ENCODE results near the gene TEX12. TPM values are rescaled to one million over a fixed set of nuclear protein-coding genes. Genes with fewer than 3 reads are reported as not detected.
A peak's percentile ranks its signal among the peaks of the same experiment; 100 is the strongest.

The TEX12 gene
- total and polyA plus RNA-seq, 2 experiments from 2014 or later = 0.50 TPM; not detected in 1

GRCh38 chr11:112174789-112175598 is 7.8 kb downstream of the TEX12 start, which contains the start of gene BCO2:
BCO2 (plus strand) TSS chr11:112175512; CDS start chr11:112175602, 90 bp downstream.
- peak; percentile 91 for TF ChIP-seq CTCF (IDR thresholded peaks at IDR 0.05; ENCODE audit: poor library complexity)
- no peak for TF ChIP-seq EZH2phosphoT487 (IDR thresholded peaks at IDR 0.05; ENCODE audit: low read depth, severe bottlenecking, unreplicated experiment)
- Histone ChIP-seq H3K4me1 (ENCODE audit: insufficient read depth) (no peaks in the 10 kb centered on the region), H3K4me2 (peak within 1 kb of the TSS; percentile 71), H4K20me1 (ENCODE audit: insufficient read depth, poor library complexity, severe bottlenecking) (no peaks in the 10 kb centered on the region), H2AFZ (peak within 1 kb of the TSS; percentile 33), H3K79me2 (peaks cover 9% of the 10 kb centered on the region), H3K27me3 (no peaks in the 10 kb centered on the region), H3K9me3 (ENCODE audit: low read depth) (no peaks in the 10 kb centered on the region), H3K4me3 (peak within 1 kb of the TSS; percentile 12), H3K36me3 (replicated peaks; ENCODE audit: insufficient read depth, low read depth) (no peaks in the 10 kb centered on the region), H3K9me2 (replicated peaks; ENCODE audit: insufficient read depth) (no peaks in the 10 kb centered on the region), H3K27ac (peak within 1 kb of the TSS; percentile 86)
- 5% methylated on average over 11 of the region's 11 CpGs for WGBS (ENCODE audit: low lambda C conversion rate, missing lambda C conversion rate)
- peak; percentile 91 for DNase-seq (ENCODE audit: low spot score)

GRCh38 chr11:112175599-112175952 is 8.4 kb downstream of the TEX12 start:
- peak overlapping the region; percentile 12 for H3K4me3 ChIP-seq
- 22% methylated on average over 4 of the region's 4 CpGs for WGBS (ENCODE audit: low lambda C conversion rate, missing lambda C conversion rate)

GRCh38 chr11:112176077-112176476 is 8.9 kb downstream of the TEX12 start:
- Histone ChIP-seq H3K4me2 (peak overlapping the region; percentile 71), H2AFZ (no peak overlapping the region), H3K79me2 (peaks cover 9% of the 10 kb centered on the region), H3K4me3 (peak overlapping the region; percentile 12), H3K27me3 (no peaks in the 10 kb centered on the region), H3K27ac (peak overlapping the region; percentile 86), H4K20me1 (ENCODE audit: insufficient read depth, poor library complexity, severe bottlenecking) (no peaks in the 10 kb centered on the region), H3K9me3 (ENCODE audit: low read depth) (no peaks in the 10 kb centered on the region), H3K36me3 (replicated peaks; ENCODE audit: insufficient read depth, low read depth) (no peaks in the 10 kb centered on the region), H3K9me2 (replicated peaks; ENCODE audit: insufficient read depth) (no peaks in the 10 kb centered on the region), H3K4me1 (ENCODE audit: insufficient read depth) (no peaks in the 10 kb centered on the region)
- peak; percentile 32 for DNase-seq (ENCODE audit: low spot score)
- 25% methylated on average over 1 of the region's 1 CpG for whole genome bisulfite sequencing (ENCODE audit: low lambda C conversion rate, missing lambda C conversion rate)
- no peak for TF ChIP-seq EZH2 (IDR thresholded peaks at IDR 0.05; ENCODE audit: borderline replicate concordance)
- no peak for TF ChIP-seq EZH2phosphoT487 (IDR thresholded peaks at IDR 0.05; ENCODE audit: low read depth, severe bottlenecking, unreplicated experiment)
- TF ChIP-seq CTCF (IDR thresholded peaks at IDR 0.05; ENCODE audit: poor library complexity) = no peak

More at GRCh38 chr11:112175599-112175952, 8.4 kb downstream of the TEX12 start:
- Histone ChIP-seq H3K79me2 (peaks cover 9% of the 10 kb centered on the region), H3K4me2 (peak overlapping the region; percentile 71), H3K27me3 (no peaks in the 10 kb centered on the region), H2AFZ (peak overlapping the region; percentile 33), H3K9me3 (ENCODE audit: low read depth) (no peaks in the 10 kb centered on the region), H3K9me2 (replicated peaks; ENCODE audit: insufficient read depth) (no peaks in the 10 kb centered on the region), H4K20me1 (ENCODE audit: insufficient read depth, poor library complexity, severe bottlenecking) (no peaks in the 10 kb centered on the region), H3K4me1 (ENCODE audit: insufficient read depth) (no peaks in the 10 kb centered on the region), H3K27ac (peak overlapping the region; percentile 86), H3K36me3 (replicated peaks; ENCODE audit: insufficient read depth, low read depth) (no peaks in the 10 kb centered on the region)
- DNase-seq (ENCODE audit: low spot score) = peak; percentile 34
- no peak for TF ChIP-seq CTCF (IDR thresholded peaks at IDR 0.05; ENCODE audit: poor library complexity)
- no peak for TF ChIP-seq EZH2 (IDR thresholded peaks at IDR 0.05; ENCODE audit: borderline replicate concordance)
- TF ChIP-seq EZH2phosphoT487 (IDR thresholded peaks at IDR 0.05; ENCODE audit: low read depth, severe bottlenecking, unreplicated experiment) = no peak

Measured in hepatocyte (in vitro differentiated cells).